Esophagus muscularis mucosa (tissue), 4 donors: ENCODE data around the gene ANK3. TPM values are rescaled to one million over a fixed set of nuclear protein-coding genes. Genes with fewer than 3 reads are reported as not detected.

Source experiments
- DNase-seq: peaks from one replicate; pipeline ENCODE4 v3.0.0-alpha.2; 2017; ENCODE audit errors: extremely low spot score
- H3K27ac ChIP-seq, 4 donors: fragments of 200-600 bp; sonication (generic); replicated peaks in 1 of 4; 1 replicate in 3 of 4; 2 replicates in 1 of 4; pipeline ENCODE4 v1.5.1; 2016 to 2019; ENCODE audit warnings: mild to moderate bottlenecking in 1 of 4
- H3K27me3 ChIP-seq, 4 donors: fragments of 200-600 bp; sonication (generic); one replicate each; pipeline versions ENCODE4 v1.5.1 to v1.6.0; 2016 to 2019
- H3K36me3 ChIP-seq, 4 donors: fragments of 200-600 bp; sonication (generic); one replicate each; pipeline ENCODE4 v1.5.1; 2016 to 2019
- H3K4me1 ChIP-seq, 4 donors: fragments of 200-600 bp; sonication (generic); one replicate each; pipeline ENCODE4 v1.5.1; 2016 to 2019
- H3K4me3 ChIP-seq, 4 donors: fragments of 200-600 bp; sonication (generic); 1 replicate in 2 of 4; 2 replicates in 2 of 4; pipeline ENCODE4 v1.5.1; 2016 to 2019; ENCODE audit warnings: mild to moderate bottlenecking in 4 of 4, moderate library complexity in 1 of 4
- H3K9me3 ChIP-seq, 4 donors: fragments of 200-600 bp; sonication (generic); 1 replicate in 3 of 4; 2 replicates in 1 of 4; pipeline ENCODE4 v1.5.1; 2016 to 2019
- EP300 ChIP-seq: sonication (generic); formaldehyde crosslinking; IDR thresholded peaks from one replicate; pipeline ENCODE4 v1.6.1; 2017; ENCODE audit warnings: antibody characterized with exemption
- POLR2A ChIP-seq: fragments of 450-650 bp; IDR thresholded peaks from one replicate; pipeline ENCODE4 v1.6.1; 2017; ENCODE audit warnings: antibody characterized with exemption, moderate library complexity, mild to moderate bottlenecking, low read depth
- POLR2AphosphoS5 ChIP-seq, 2 donors: sonication (generic); formaldehyde crosslinking; IDR thresholded peaks; one replicate each; pipeline ENCODE4 v1.6.1; 2017; ENCODE audit warnings: antibody characterized with exemption in 2 of 2
- WGBS: methylation state at CpG from one replicate; pipeline ENCODE4 v1.1.5; 2018; 5-methylcytosine and 5-hydroxymethylcytosine counted together
- intact Hi-C: fragments of 100-400 bp; cut with DNase I; formaldehyde crosslinking; loops from one replicate; pipeline ENCODE4 v1.15.1; 2023
- total RNA-seq, 4 donors: library from RNA; depleted of rRNA; stranded (reverse); fragments of >200 nt; gene quantifications; one replicate each; pipeline versions ENCODE4 v1.1.0 to v1.2.1, GENCODE V29; 2016
- TF ChIP-seq, protein P1 (sequence below), 3 experiments: fragments of 200-600 bp in 2 of 3; fragments of 450-650 bp in 1 of 3; sonication (generic) in 2 of 3; IDR thresholded peaks; one replicate each; pipeline ENCODE4 v1.5.1; 2017 to 2019; ENCODE audit warnings: antibody characterized with exemption in 3 of 3, mild to moderate bottlenecking in 2 of 3, moderate library complexity in 1 of 3

The ANK3 gene
- total RNA-seq, 4 donors from 2014 or later = 25.5 to 44.9 (median 26.6) TPM

DNA sequence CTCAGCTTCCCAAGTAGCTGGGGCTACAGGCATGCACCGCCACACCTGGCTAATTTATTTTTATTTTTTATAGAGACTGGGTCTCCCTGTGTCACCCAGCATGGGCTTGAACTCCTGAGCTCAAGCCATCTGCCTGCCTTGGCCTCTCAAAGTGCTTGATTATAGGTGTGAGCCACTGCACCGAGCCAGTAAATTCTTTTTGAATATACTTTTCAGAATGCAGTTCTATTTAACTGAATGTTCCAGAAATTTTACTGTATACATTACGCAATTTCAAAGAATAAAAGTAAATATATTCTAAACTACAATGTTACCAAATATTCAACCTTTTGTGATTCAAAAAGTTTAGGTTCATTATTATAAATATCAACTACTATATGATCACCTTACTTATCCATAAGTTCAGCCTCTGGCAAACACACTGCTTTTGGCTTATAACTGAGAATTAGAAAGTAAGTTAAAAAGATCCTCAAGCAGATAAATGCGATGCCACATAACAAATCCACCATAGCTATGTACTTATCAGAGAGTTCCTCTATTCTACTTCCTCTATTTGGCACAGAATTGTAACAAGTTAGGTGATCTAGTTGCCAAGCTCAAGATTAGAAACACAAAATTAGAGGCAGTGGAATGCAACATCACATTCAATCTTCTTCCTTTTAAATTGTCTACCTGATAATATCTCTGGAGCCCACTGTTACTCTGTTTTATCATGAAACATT, 118.2 kb downstream of the ANK3 start:
- H3K36me3 ChIP-seq = peaks cover 0 to 23% (median 0%) of the 10 kb centered on the region in 4 donors
- TF ChIP-seq POLR2A (no peak), POLR2AphosphoS5 (IDR thresholded peaks at IDR 0.05) (no peak), EP300 (no peak)
- TF ChIP-seq, protein P1, sequence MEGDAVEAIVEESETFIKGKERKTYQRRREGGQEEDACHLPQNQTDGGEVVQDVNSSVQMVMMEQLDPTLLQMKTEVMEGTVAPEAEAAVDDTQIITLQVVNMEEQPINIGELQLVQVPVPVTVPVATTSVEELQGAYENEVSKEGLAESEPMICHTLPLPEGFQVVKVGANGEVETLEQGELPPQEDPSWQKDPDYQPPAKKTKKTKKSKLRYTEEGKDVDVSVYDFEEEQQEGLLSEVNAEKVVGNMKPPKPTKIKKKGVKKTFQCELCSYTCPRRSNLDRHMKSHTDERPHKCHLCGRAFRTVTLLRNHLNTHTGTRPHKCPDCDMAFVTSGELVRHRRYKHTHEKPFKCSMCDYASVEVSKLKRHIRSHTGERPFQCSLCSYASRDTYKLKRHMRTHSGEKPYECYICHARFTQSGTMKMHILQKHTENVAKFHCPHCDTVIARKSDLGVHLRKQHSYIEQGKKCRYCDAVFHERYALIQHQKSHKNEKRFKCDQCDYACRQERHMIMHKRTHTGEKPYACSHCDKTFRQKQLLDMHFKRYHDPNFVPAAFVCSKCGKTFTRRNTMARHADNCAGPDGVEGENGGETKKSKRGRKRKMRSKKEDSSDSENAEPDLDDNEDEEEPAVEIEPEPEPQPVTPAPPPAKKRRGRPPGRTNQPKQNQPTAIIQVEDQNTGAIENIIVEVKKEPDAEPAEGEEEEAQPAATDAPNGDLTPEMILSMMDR (IDR thresholded peaks at IDR 0.05) = no peak
- H3K4me1 ChIP-seq = no peaks in the 10 kb centered on the region
- no peaks in the 10 kb centered on the region for H3K27me3 ChIP-seq
- H3K9me3 ChIP-seq = no peaks in the 10 kb centered on the region
- no peak for DNase-seq
- H3K4me3 ChIP-seq = no peak overlapping the region
- WGBS = 92% methylated on average over 4 of the region's 4 CpGs
- intact Hi-C loops = no loop called here
- H3K27ac ChIP-seq = no peak overlapping the region

DNA sequence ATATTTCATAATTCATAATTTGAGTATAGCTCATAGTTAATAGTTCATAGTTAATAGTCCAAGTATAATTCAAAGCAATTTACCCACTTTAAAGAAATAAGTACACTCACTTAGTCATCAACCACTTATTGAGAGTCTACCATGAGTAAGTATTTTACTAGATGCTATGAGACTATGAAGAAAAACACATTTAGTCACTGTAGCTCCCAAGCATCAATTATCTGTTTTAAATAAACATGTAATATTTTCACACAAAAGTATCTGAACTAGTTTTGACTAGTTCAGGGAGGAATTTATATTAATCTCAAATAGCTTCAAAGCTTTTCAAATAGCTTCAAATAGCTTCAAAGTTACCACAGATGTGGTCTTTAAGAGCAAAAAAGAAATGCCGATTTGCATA, 119.2 kb downstream of the ANK3 start:
- Histone ChIP-seq H3K4me1 (no peaks in the 10 kb centered on the region), H3K36me3 (peaks cover 0 to 17% (median 0%) of the 10 kb centered on the region in 4 donors), H3K9me3 (no peaks in the 10 kb centered on the region), H3K4me3 (no peak overlapping the region), H3K27me3 (no peaks in the 10 kb centered on the region), H3K27ac (no peak overlapping the region)
- intact Hi-C loops = no loop called here
- TF ChIP-seq EP300 (no peak), POLR2A (no peak), POLR2AphosphoS5 (IDR thresholded peaks at IDR 0.05) (no peak)
- TF ChIP-seq, protein P1 (IDR thresholded peaks at IDR 0.05) = no peak
- WGBS = 94% methylated on average over 1 of the region's 1 CpG
- no peak for DNase-seq

DNA sequence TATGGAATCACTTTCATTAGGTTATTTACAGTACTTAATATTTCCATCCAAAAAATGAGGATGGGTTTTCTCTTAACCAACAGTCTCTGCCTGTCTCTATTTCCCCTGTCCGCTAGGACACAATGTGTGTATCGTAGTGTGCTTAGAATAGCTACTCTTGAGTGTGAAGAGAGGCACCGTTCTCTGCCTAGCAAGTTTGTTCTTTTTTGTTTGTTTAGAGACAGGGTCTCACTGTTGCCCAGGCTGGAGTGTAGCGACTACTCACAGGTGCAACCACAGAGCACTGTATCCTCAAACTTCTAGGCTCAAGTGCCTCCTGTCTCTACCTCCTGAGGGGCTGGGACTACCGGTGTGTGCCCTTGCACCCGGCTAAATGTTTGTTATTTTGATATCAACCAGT, 121.9 kb downstream of the ANK3 start:
- no peaks in the 10 kb centered on the region for H3K27me3 ChIP-seq
- no peaks in the 10 kb centered on the region for H3K4me1 ChIP-seq
- no peak overlapping the region for H3K4me3 ChIP-seq
- intact Hi-C loops = no loop called here
- H3K36me3 ChIP-seq = peaks cover 0 to 10% (median 0%) of the 10 kb centered on the region in 4 donors
- TF ChIP-seq, protein P1 (IDR thresholded peaks at IDR 0.05) = no peak
- TF ChIP-seq EP300 = no peak
- no peak for TF ChIP-seq POLR2A
- TF ChIP-seq POLR2AphosphoS5 (IDR thresholded peaks at IDR 0.05) = no peak
- DNase-seq = no peak
- no peak overlapping the region for H3K27ac ChIP-seq
- 91% methylated on average over 6 of the region's 6 CpGs for WGBS
- H3K9me3 ChIP-seq = no peaks in the 10 kb centered on the region

DNA sequence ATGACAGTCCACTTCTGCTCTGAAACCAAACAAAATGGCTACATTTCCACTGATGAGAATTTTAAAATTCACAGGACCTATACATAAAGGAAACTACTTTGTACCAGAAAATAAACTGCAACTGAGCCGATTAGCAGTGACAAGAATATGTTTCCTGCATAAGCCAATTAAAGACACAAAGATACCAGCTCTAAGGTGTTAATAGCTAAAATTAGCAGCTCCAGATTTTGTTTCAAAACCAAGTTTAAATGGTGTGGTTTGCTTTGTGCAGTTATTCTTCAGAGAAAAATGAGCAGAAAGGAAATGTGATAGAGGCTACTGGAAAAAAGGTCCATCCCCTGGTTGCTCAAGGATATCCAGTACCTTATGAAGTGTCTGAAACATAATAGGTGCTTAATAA, 123.2 kb downstream of the ANK3 start:
- H3K4me3 ChIP-seq = no peak overlapping the region
- no peak overlapping the region for H3K27ac ChIP-seq
- TF ChIP-seq POLR2AphosphoS5 (IDR thresholded peaks at IDR 0.05) (no peak), POLR2A (no peak), EP300 (no peak)
- TF ChIP-seq, protein P1 (IDR thresholded peaks at IDR 0.05) = no peak
- DNase-seq = no peak
- 66% methylated on average over 1 of the region's 1 CpG for WGBS
- no peaks in the 10 kb centered on the region for H3K9me3 ChIP-seq
- intact Hi-C loops = no loop called here
- peaks cover 0 to 21% (median 0%) of the 10 kb centered on the region in 4 donors for H3K36me3 ChIP-seq
- no peaks in the 10 kb centered on the region for H3K4me1 ChIP-seq
- H3K27me3 ChIP-seq = no peaks in the 10 kb centered on the region

DNA sequence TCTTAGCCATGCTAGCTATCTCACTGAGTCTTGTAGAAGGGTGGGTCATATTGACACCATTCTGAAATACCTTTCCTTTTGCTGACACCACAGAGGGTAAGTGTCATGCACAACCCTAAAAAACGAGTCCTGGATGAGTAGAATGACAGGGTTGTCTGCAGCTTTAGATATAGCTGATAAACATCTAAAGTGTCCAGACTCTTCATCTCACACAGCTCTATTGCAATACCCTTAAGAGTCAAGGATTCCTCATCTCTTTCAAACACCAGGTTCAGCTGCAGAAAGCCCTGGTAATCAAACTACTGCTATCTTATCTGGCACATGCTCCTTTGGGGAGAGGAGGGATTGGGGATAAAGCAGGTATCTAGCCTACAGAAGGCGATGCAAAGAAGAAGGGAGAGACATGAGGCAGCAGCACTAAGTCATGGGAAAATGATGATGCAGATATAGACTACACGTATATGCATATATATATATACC, 127.0 kb downstream of the ANK3 start:
- no peak overlapping the region for H3K4me3 ChIP-seq
- TF ChIP-seq EP300 = no peak
- TF ChIP-seq POLR2AphosphoS5 (IDR thresholded peaks at IDR 0.05) = no peak
- TF ChIP-seq POLR2A = no peak
- TF ChIP-seq, protein P1 (IDR thresholded peaks at IDR 0.05) = no peak
- no peak for DNase-seq
- no peak overlapping the region for H3K27ac ChIP-seq
- no peaks in the 10 kb centered on the region for H3K27me3 ChIP-seq
- intact Hi-C loops = no loop called here
- H3K36me3 ChIP-seq = peaks cover 0 to 31% (median 0%) of the 10 kb centered on the region in 4 donors
- WGBS = 79% methylated on average over 3 of the region's 3 CpGs
- no peaks in the 10 kb centered on the region for H3K9me3 ChIP-seq
- peaks cover 0 to 12% (median 8%) of the 10 kb centered on the region in 4 donors for H3K4me1 ChIP-seq
